ENCODE data around the gene TSHB. TPM values are rescaled to one million over a fixed set of nuclear protein-coding genes. Genes with fewer than 3 reads are reported as not detected.

The TSHB gene
- total RNA-seq, 6 experiments from 2014 or later = not detected

DNA sequence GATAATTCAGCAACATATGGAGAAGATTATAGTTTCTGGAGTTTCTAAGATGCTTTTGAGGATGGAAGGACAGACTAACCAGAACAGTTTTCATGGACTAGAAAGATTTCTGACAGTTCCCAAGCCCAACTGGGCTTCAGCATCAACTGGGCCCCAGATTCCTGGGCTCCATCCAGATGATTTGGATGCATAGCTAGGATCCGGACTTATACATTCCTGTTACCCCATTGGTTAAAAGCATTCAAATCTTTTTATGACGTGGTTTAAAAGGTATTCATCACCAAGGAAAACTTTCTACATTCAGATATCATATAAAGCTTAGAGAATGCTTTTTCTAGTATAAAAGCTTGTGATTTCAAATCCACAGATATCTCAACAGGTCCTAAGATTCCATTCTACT lies 29.7 kb downstream of the TSHB start:
- no peaks in the 10 kb centered on the region for H3K27me3 ChIP-seq
- H3K4me3 ChIP-seq = no peak overlapping the region
- intact Hi-C loops (cut with DNase I) = no loop called here
- ATAC-seq (no peak), DNase-seq (no peak)
- no peak overlapping the region for H3K27ac ChIP-seq
- TF ChIP-seq POLR2A (IDR thresholded peaks at IDR 0.05) = no peak
- TF ChIP-seq, protein P1, sequence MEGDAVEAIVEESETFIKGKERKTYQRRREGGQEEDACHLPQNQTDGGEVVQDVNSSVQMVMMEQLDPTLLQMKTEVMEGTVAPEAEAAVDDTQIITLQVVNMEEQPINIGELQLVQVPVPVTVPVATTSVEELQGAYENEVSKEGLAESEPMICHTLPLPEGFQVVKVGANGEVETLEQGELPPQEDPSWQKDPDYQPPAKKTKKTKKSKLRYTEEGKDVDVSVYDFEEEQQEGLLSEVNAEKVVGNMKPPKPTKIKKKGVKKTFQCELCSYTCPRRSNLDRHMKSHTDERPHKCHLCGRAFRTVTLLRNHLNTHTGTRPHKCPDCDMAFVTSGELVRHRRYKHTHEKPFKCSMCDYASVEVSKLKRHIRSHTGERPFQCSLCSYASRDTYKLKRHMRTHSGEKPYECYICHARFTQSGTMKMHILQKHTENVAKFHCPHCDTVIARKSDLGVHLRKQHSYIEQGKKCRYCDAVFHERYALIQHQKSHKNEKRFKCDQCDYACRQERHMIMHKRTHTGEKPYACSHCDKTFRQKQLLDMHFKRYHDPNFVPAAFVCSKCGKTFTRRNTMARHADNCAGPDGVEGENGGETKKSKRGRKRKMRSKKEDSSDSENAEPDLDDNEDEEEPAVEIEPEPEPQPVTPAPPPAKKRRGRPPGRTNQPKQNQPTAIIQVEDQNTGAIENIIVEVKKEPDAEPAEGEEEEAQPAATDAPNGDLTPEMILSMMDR (IDR thresholded peaks at IDR 0.05) = no peak
- no peaks in the 10 kb centered on the region for H3K4me1 ChIP-seq
- H3K9me3 ChIP-seq = no peaks in the 10 kb centered on the region
- 50% methylated on average over 2 of the region's 2 CpGs for WGBS (ENCODE audit: insufficient coverage, low coverage, low lambda C conversion rate, missing lambda C conversion rate)
- no peaks in the 10 kb centered on the region for H3K36me3 ChIP-seq

DNA sequence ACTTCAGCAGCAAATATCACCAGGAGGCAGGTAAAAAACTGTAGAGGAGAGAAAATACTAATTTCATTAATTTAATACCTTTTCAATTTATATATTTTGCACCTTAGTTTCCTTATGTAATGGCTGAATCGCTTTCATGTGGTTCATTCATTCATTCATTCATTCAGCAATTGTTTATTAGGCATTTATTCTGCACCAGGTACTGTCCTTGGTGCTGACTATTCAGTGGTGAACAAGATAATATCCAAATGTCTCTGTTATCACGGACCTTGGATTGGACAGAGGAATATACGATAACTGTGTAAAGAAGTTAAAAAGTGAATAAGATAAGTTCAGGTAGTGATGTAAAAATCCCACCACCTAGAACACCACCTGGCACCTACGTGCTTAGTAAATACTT lies 30.9 kb downstream of the TSHB start:
- Histone ChIP-seq H3K4me3 (no peak overlapping the region), H3K4me1 (no peaks in the 10 kb centered on the region), H3K36me3 (no peaks in the 10 kb centered on the region), H3K9me3 (no peaks in the 10 kb centered on the region), H3K27me3 (no peaks in the 10 kb centered on the region), H3K27ac (no peak overlapping the region)
- TF ChIP-seq, protein P1 (IDR thresholded peaks at IDR 0.05) = no peak
- TF ChIP-seq POLR2A (IDR thresholded peaks at IDR 0.05) = no peak
- no peak for DNase-seq
- intact Hi-C loops (cut with DNase I) = no loop called here
- no peak for ATAC-seq
- WGBS (ENCODE audit: insufficient coverage, low coverage, low lambda C conversion rate, missing lambda C conversion rate) = 51% methylated on average over 4 of the region's 4 CpGs

GRCh38 chr1:115062542-115063004 lies 32.9 kb downstream of the TSHB start:
- WGBS (ENCODE audit: insufficient coverage, low coverage, low lambda C conversion rate, missing lambda C conversion rate) = 39% methylated on average over 5 of the region's 7 CpGs
- Histone ChIP-seq H3K27ac (no peak overlapping the region), H3K27me3 (no peaks in the 10 kb centered on the region), H3K36me3 (no peaks in the 10 kb centered on the region), H3K9me3 (no peaks in the 10 kb centered on the region), H3K4me1 (no peaks in the 10 kb centered on the region), H3K4me3 (no peak overlapping the region)
- DNase-seq = peak in 1 of 3 donors; percentile 33
- intact Hi-C loops (cut with DNase I) = no loop called here
- no peak for TF ChIP-seq POLR2A (IDR thresholded peaks at IDR 0.05)
- TF ChIP-seq, protein P1 (IDR thresholded peaks at IDR 0.05) = no peak
- ATAC-seq = peak; percentile 38 to 69 (median 50)

GRCh38 chr1:115063228-115063901 lies 33.7 kb downstream of the TSHB start:
- DNase-seq (no peak), ATAC-seq (no peak)
- intact Hi-C loops (cut with DNase I) = no loop called here
- H3K9me3 ChIP-seq = no peaks in the 10 kb centered on the region
- H3K4me1 ChIP-seq = no peaks in the 10 kb centered on the region
- no peaks in the 10 kb centered on the region for H3K27me3 ChIP-seq
- H3K27ac ChIP-seq = no peak overlapping the region
- TF ChIP-seq POLR2A (IDR thresholded peaks at IDR 0.05) = no peak
- TF ChIP-seq, protein P1 (IDR thresholded peaks at IDR 0.05) = no peak
- H3K4me3 ChIP-seq = no peak overlapping the region
- no peaks in the 10 kb centered on the region for H3K36me3 ChIP-seq
- WGBS (ENCODE audit: insufficient coverage, low coverage, low lambda C conversion rate, missing lambda C conversion rate) = 51% methylated on average over 7 of the region's 7 CpGs

Measured in right lobe of liver (tissue), 6 donors.